Osteocyte (in vitro differentiated cells): ENCODE measurements around the gene NAALADL2. TPM values are rescaled to one million over a fixed set of nuclear protein-coding genes. Genes with fewer than 3 reads are reported as not detected.
"Not testable (repeated sequence)": the region's sequence is repeated elsewhere in the genome, so short reads cannot be mapped to it uniquely, and the experiment has no call there.

ENCODE experiments used
- DNase-seq: peaks from one replicate; pipeline ENCODE4 v3.0.0; 2021; ENCODE audit warnings: mixed read lengths; ENCODE audit not compliant: unreplicated experiment; ENCODE audit errors: extremely low spot score
- H3K27ac Mint-ChIP-seq: one replicate; pipeline ENCODE4 v1.8.0; 2021; ENCODE audit warnings: mild to moderate bottlenecking, mixed read lengths; ENCODE audit not compliant: unreplicated experiment
- H3K27me3 Mint-ChIP-seq: one replicate; pipeline ENCODE4 v1.8.0; 2021; ENCODE audit warnings: mixed read lengths; ENCODE audit not compliant: unreplicated experiment
- H3K36me3 Mint-ChIP-seq: one replicate; pipeline ENCODE4 v1.8.0; 2021; ENCODE audit warnings: mixed read lengths; ENCODE audit not compliant: unreplicated experiment
- H3K4me1 Mint-ChIP-seq: one replicate; pipeline ENCODE4 v1.8.0; 2021; ENCODE audit warnings: mixed read lengths; ENCODE audit not compliant: unreplicated experiment
- H3K4me3 Mint-ChIP-seq: one replicate; pipeline ENCODE4 v1.8.0; 2021; ENCODE audit warnings: mild to moderate bottlenecking, moderate library complexity, mixed read lengths; ENCODE audit not compliant: unreplicated experiment
- H3K9me3 Mint-ChIP-seq: one replicate; pipeline ENCODE4 v1.8.0; 2021; ENCODE audit warnings: mixed read lengths; ENCODE audit not compliant: unreplicated experiment
- total RNA-seq: library from RNA; stranded (reverse); gene quantifications from 2 replicates; pipeline ENCODE4 v1.2.1, GENCODE V29; 2021
- TF ChIP-seq, protein P1 (sequence below): fragments of 200-600 bp; sonication (generic); IDR thresholded peaks from 2 replicates; pipeline ENCODE4 v1.5.0; 2021; ENCODE audit warnings: antibody characterized with exemption, mild to moderate bottlenecking, moderate library complexity

Gene NAALADL2
- total RNA-seq, 1 donor from 2014 or later: 16.1 TPM

DNA sequence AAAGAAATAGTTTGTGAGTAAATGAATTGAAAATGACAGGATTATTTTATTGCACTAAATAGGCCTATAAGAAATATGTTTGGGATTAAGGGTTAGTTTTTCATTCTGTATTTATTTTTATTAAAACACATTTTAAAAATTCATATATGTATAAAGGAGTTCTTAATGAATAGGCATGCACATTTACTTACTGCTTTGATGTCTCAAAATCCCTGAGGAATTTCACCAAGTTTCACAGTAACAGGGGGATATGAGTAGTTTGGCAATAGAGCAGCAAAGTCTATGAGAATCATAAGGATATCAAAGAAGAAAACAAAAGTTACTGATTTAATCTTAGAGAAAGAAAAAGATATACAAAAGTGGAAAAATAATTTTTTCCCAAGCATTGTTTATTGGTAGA lies 411.7 kb downstream of the NAALADL2 start:
- H3K4me3 Mint-ChIP-seq: peak overlapping the region; percentile 34

DNA sequence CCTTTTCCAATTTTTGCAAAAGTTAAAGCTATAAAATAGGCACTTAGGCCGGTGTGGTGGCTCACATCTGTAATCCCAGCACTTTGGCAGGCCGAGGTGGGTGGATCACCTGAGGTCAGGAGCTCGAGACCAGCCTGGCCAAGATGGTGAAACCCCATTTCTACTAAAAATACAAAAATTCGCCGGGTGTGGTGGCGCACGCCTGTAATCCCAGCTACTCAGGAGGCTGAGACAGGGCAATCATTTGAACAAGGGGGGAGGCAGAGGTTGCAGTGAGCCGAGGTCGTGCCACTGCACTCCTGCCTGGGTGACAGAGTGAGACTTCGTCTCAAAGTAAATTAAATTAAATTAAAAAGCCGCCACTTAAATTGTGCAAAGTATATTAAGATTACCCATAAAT lies 412.3 kb downstream of the NAALADL2 start:
- peak overlapping the region; percentile 75 for H3K27ac Mint-ChIP-seq
- not testable (repeated sequence) for H3K27me3 Mint-ChIP-seq, H3K4me3 Mint-ChIP-seq, H3K9me3 Mint-ChIP-seq, DNase-seq, H3K36me3 Mint-ChIP-seq
- H3K4me1 Mint-ChIP-seq: peaks cover 33% of the 10 kb centered on the region

More for the DNA sequence above, 411.7 kb downstream of the NAALADL2 start:
- H3K27me3 Mint-ChIP-seq: no peaks in the 10 kb centered on the region
- H3K4me1 Mint-ChIP-seq: peaks cover 35% of the 10 kb centered on the region
- TF ChIP-seq, protein P1, sequence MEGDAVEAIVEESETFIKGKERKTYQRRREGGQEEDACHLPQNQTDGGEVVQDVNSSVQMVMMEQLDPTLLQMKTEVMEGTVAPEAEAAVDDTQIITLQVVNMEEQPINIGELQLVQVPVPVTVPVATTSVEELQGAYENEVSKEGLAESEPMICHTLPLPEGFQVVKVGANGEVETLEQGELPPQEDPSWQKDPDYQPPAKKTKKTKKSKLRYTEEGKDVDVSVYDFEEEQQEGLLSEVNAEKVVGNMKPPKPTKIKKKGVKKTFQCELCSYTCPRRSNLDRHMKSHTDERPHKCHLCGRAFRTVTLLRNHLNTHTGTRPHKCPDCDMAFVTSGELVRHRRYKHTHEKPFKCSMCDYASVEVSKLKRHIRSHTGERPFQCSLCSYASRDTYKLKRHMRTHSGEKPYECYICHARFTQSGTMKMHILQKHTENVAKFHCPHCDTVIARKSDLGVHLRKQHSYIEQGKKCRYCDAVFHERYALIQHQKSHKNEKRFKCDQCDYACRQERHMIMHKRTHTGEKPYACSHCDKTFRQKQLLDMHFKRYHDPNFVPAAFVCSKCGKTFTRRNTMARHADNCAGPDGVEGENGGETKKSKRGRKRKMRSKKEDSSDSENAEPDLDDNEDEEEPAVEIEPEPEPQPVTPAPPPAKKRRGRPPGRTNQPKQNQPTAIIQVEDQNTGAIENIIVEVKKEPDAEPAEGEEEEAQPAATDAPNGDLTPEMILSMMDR: no peak
- no peaks in the 10 kb centered on the region for H3K36me3 Mint-ChIP-seq
- H3K9me3 Mint-ChIP-seq: no peaks in the 10 kb centered on the region
- DNase-seq: no peak
- H3K27ac Mint-ChIP-seq: peak overlapping the region; percentile 75

DNA sequence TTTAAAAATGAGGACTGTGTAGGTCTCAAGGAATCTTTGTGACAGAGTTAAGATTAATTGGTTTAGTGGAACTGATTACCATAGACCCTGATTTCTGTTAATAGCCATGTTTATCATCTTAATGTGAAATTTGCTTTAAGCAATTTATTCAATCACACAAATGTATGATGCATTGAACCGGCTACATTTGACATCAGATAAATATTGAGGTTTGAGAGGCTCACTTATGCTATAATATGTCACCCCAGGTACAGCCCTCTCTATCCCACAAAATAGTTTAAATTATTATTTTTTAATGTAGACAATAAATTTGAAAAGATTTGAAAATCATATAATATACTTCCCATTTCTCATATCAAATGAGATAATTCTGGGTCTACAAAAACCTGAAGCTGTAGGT lies 413.3 kb downstream of the NAALADL2 start:
- no peaks in the 10 kb centered on the region for H3K9me3 Mint-ChIP-seq
- H3K27ac Mint-ChIP-seq: no peak overlapping the region
- TF ChIP-seq, protein P1: no peak
- no peaks in the 10 kb centered on the region for H3K36me3 Mint-ChIP-seq
- H3K4me3 Mint-ChIP-seq: no peak overlapping the region
- peaks cover 26% of the 10 kb centered on the region for H3K4me1 Mint-ChIP-seq
- H3K27me3 Mint-ChIP-seq: no peaks in the 10 kb centered on the region
- DNase-seq: no peak

DNA sequence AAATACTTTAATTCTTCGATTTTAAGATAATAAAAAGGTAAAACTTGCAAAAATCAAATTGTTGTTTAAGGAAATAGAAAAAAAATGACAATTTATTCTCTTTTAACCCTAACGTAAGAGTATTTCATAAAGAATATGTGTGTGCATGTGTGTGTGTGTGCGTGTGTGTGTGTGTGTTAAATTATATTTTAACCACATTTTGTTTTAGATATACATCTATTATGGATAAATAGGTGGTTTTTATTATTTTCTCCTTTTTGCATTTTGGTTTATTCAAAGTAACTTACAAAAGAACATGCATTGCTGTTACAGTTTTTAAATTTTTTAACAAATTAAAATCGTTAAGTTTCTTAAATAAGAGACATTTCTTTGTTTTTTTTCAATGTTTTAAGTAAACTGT lies 414.4 kb downstream of the NAALADL2 start:
- Mint-ChIP-seq H3K4me1 (peaks cover 22% of the 10 kb centered on the region), H3K27ac (no peak overlapping the region), H3K9me3 (peaks cover 3% of the 10 kb centered on the region), H3K36me3 (no peaks in the 10 kb centered on the region), H3K4me3 (no peak overlapping the region), H3K27me3 (no peaks in the 10 kb centered on the region)
- TF ChIP-seq, protein P1: no peak
- DNase-seq: no peak

DNA sequence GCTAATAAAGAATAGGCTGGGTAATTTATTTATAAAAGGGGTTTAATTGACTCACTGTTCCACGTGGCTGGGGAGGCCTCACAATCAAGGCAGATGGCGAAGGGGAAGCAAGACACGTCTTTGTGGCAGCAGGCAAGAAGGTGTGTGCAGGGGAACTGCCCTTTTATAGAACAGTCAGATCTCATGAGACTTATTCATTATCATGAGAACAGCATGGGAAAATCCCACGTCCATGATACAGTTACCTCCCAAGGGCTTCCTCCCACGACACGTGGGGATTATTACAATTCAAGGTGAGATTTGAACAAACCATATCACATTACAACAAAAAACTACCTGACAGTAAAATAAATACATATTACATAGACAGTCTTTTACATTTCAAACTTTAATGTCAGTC lies 414.9 kb downstream of the NAALADL2 start:
- H3K4me3 Mint-ChIP-seq: no peak overlapping the region
- H3K36me3 Mint-ChIP-seq: no peaks in the 10 kb centered on the region
- peaks cover 22% of the 10 kb centered on the region for H3K4me1 Mint-ChIP-seq
- H3K9me3 Mint-ChIP-seq: peaks cover 4% of the 10 kb centered on the region
- no peak overlapping the region for H3K27ac Mint-ChIP-seq
- H3K27me3 Mint-ChIP-seq: no peaks in the 10 kb centered on the region
- DNase-seq: no peak
- TF ChIP-seq, protein P1: no peak
